HCT116 (cell line): ENCODE measurements around the gene OTOL1.

ENCODE experiments used
- CEBPB ChIP-seq: IDR thresholded peaks from 2 replicates; pipeline ENCODE4 v1.6.1; 2012; ENCODE audit warnings: low read depth
- CTCF ChIP-seq, 3 experiments: fragments of 200-600 bp in 1 of 3; sonication (generic) in 1 of 3; IDR thresholded peaks in 2 of 3; conservative IDR thresholded peaks in 1 of 3; 2 replicates each; pipeline ENCODE4 v1.5.1; 2012 to 2017; ENCODE audit warnings: low read depth in 2 of 3, low read length in 2 of 3, antibody characterized with exemption in 1 of 3, borderline replicate concordance in 1 of 3, control low read depth in 1 of 3, mild to moderate bottlenecking in 1 of 3, mixed read lengths in 1 of 3, mixed run types in 1 of 3, moderate library complexity in 1 of 3; ENCODE audit not compliant: insufficient read depth in 1 of 3
- EZH2 ChIP-seq: fragments of 200-600 bp; sonication (generic); IDR thresholded peaks from 2 replicates; pipeline ENCODE4 v1.6.1; 2017; ENCODE audit warnings: antibody characterized with exemption, mixed run types
- EZH2phosphoT487 ChIP-seq: fragments of 200-600 bp; IDR thresholded peaks from 2 replicates; pipeline ENCODE4 v1.6.1; 2018; ENCODE audit warnings: antibody characterized with exemption, borderline replicate concordance
- YY1 ChIP-seq: IDR thresholded peaks from 2 replicates; pipeline ENCODE4 v1.6.1; 2011; ENCODE audit warnings: low read length, low read depth, moderate library complexity, mild to moderate bottlenecking; ENCODE audit not compliant: insufficient replicate concordance; ENCODE audit errors: extremely low read depth

GRCh38 chr3:161552984-161553560 is 56.5 kb downstream of the OTOL1 start:
- TF ChIP-seq CTCF (IDR thresholded peaks at IDR 0.05 in 2 of 3, conservative IDR thresholded peaks at IDR 0.05 in 1 of 3; ENCODE audit: borderline replicate concordance in 1 of 3, insufficient read depth in 1 of 3, low read depth in 2 of 3, low read length in 2 of 3) (no peak), YY1 (no peak), CEBPB (no peak), EZH2 (no peak), EZH2phosphoT487 (no peak)
